ENCODE results near the gene RNF2. TPM values are rescaled to one million over a fixed set of nuclear protein-coding genes. Genes with fewer than 3 reads are reported as not detected.

The RNF2 gene
- polyA plus RNA-seq, 1 experiment, result 49.4 TPM

GRCh38 chr1:185027252-185027882 lies 18.0 kb upstream of the RNF2 start:
- Histone ChIP-seq H3K27ac (ENCODE audit: low read depth, low read length) (no peak overlapping the region), H3K9me3 (ENCODE audit: control insufficient read depth, insufficient read depth, low read length) (peaks cover 17% of the 10 kb centered on the region), H3K4me3 (ENCODE audit: low read depth, low read length) (no peak overlapping the region), H3K27me3 (ENCODE audit: control insufficient read depth, insufficient read depth, low read length) (no peaks in the 10 kb centered on the region)
- TF ChIP-seq CTCF (IDR thresholded peaks at IDR 0.05; ENCODE audit: low read depth, low read length), result no peak
- POLR2A ChIA-PET, result no interaction called here
- DNase-seq (ENCODE audit: low read depth, low spot score), result no peak
- CTCF ChIA-PET, result no interaction called here

- DNase-seq (ENCODE audit: low read depth, low spot score), result no peak
- no peak overlapping the region for H3K27ac ChIP-seq (ENCODE audit: low read depth, low read length)
- no peak overlapping the region for H3K4me3 ChIP-seq (ENCODE audit: low read depth, low read length)
- no peak for TF ChIP-seq CTCF (IDR thresholded peaks at IDR 0.05; ENCODE audit: low read depth, low read length)
- CTCF ChIA-PET, result interaction anchor here (0.6 to 1.8 kb wide), 4 partner anchors 12 to 452 kb away, joined by 3 to 4 read pairs (median 4); no protein-coding TSS in a partner anchor
- no peaks in the 10 kb centered on the region for H3K9me3 ChIP-seq (ENCODE audit: control insufficient read depth, insufficient read depth, low read length)
- POLR2A ChIA-PET, result no interaction called here
- H3K27me3 ChIP-seq (ENCODE audit: control insufficient read depth, insufficient read depth, low read length), result no peaks in the 10 kb centered on the region
These were observed 11.7 kb upstream of the RNF2 start for GRCh38 chr1:185033686-185034085.

- H3K4me3 ChIP-seq (ENCODE audit: low read depth, low read length), result no peak overlapping the region
- H3K9me3 ChIP-seq (ENCODE audit: control insufficient read depth, insufficient read depth, low read length), result no peaks in the 10 kb centered on the region
- no peak for TF ChIP-seq CTCF (IDR thresholded peaks at IDR 0.05; ENCODE audit: low read depth, low read length)
- CTCF ChIA-PET, result interaction anchor here (1.8 kb wide), 1 partner anchor 230 kb away, joined by 4 read pairs; no protein-coding TSS in a partner anchor
- no peak for DNase-seq (ENCODE audit: low read depth, low spot score)
- H3K27ac ChIP-seq (ENCODE audit: low read depth, low read length), result no peak overlapping the region
- POLR2A ChIA-PET, result interaction anchor here (0.7 kb wide), 1 partner anchor 26 kb away, joined by 3 read pairs; no protein-coding TSS in a partner anchor
- no peaks in the 10 kb centered on the region for H3K27me3 ChIP-seq (ENCODE audit: control insufficient read depth, insufficient read depth, low read length)
These were observed 10.1 kb upstream of the RNF2 start for GRCh38 chr1:185035258-185035657.

DNA sequence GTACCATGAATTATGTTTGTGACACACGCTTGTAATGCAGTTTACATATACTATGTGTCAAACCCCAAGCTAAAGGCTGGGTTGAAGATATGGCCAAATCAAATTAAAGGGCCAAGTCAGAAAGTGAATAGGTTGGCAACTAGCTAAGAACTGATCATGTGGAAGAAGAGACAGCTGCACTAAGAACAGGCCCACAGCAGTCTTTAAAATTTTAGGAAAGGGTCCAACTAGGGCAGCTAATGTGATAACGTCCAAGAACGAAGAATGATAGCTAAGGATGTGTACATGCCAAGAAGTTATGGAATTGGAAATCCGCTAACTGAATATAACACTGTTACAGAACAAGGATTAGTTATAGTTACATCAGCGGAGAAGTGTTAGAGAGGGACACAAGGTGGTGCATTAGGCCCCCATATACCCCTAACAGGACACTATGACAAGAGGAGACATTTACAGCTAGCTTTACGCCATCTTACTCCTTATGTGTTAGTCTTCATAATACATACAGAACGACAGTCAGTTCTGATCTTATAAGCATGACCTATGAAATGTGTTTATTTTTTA lies 6.5 kb upstream of the RNF2 start:
- no peak for DNase-seq (ENCODE audit: low read depth, low spot score)
- no peak overlapping the region for H3K4me3 ChIP-seq (ENCODE audit: low read depth, low read length)
- TF ChIP-seq CTCF (IDR thresholded peaks at IDR 0.05; ENCODE audit: low read depth, low read length), result no peak
- ChIA-PET CTCF (interaction anchor here (0.5 kb wide), 1 partner anchor 189 kb away, joined by 3 read pairs; no protein-coding TSS in a partner anchor), POLR2A (no interaction called here)
- no peak overlapping the region for H3K27ac ChIP-seq (ENCODE audit: low read depth, low read length)
- no peaks in the 10 kb centered on the region for H3K9me3 ChIP-seq (ENCODE audit: control insufficient read depth, insufficient read depth, low read length)
- no peaks in the 10 kb centered on the region for H3K27me3 ChIP-seq (ENCODE audit: control insufficient read depth, insufficient read depth, low read length)

- POLR2A ChIA-PET, result no interaction called here
These were observed 5.5 kb upstream of the RNF2 start for GRCh38 chr1:185039726-185040407.

More at GRCh38 chr1:185039726-185040407, 5.5 kb upstream of the RNF2 start:
- Histone ChIP-seq H3K27ac (ENCODE audit: low read depth, low read length) (no peak overlapping the region), H3K9me3 (ENCODE audit: control insufficient read depth, insufficient read depth, low read length) (no peaks in the 10 kb centered on the region), H3K4me3 (ENCODE audit: low read depth, low read length) (no peak overlapping the region), H3K27me3 (ENCODE audit: control insufficient read depth, insufficient read depth, low read length) (no peaks in the 10 kb centered on the region)
- CTCF ChIA-PET, result no interaction called here
- no peak for TF ChIP-seq CTCF (IDR thresholded peaks at IDR 0.05; ENCODE audit: low read depth, low read length)
- DNase-seq (ENCODE audit: low read depth, low spot score), result no peak
